IMR-90 (cell line): Measurements from ENCODE around the gene ENDOV.

ENCODE experiments used
- BHLHE40 ChIP-seq: fragments of 150-350 bp; IDR thresholded peaks from 2 replicates; pipeline ENCODE4 v1.6.1; 2016; ENCODE audit warnings: mild to moderate bottlenecking, low read depth, low read length
- CEBPB ChIP-seq: IDR thresholded peaks from 2 replicates; pipeline ENCODE4 v1.6.1; 2012; ENCODE audit warnings: low read depth, low read length, improper control_type of control experiment
- CTCF ChIP-seq: conservative IDR thresholded peaks from 2 replicates; pipeline ENCODE4 v1.5.1; 2012; ENCODE audit warnings: mild to moderate bottlenecking, low read depth, low read length, improper control_type of control experiment
- FOS ChIP-seq: fragments of 150-350 bp; IDR thresholded peaks from 2 replicates; pipeline ENCODE4 v1.6.1; 2016; ENCODE audit warnings: low read depth, low read length
- MAFK ChIP-seq: IDR thresholded peaks from 2 replicates; pipeline ENCODE4 v1.6.1; 2012; ENCODE audit warnings: low read depth, low read length, improper control_type of control experiment
- NFE2L2 ChIP-seq: fragments of 150-350 bp; IDR thresholded peaks from 2 replicates; pipeline ENCODE4 v1.6.1; 2016; ENCODE audit warnings: low read depth, mild to moderate bottlenecking, low read length
- POLR2A ChIP-seq: IDR thresholded peaks from 2 replicates; pipeline ENCODE4 v1.6.1; 2012; ENCODE audit warnings: mild to moderate bottlenecking, low read depth, low read length
- RAD21 ChIP-seq: IDR thresholded peaks from 2 replicates; pipeline ENCODE4 v1.6.1; 2012; ENCODE audit warnings: low read length, improper control_type of control experiment
- RCOR1 ChIP-seq: IDR thresholded peaks from 2 replicates; pipeline ENCODE4 v1.6.1; 2012; ENCODE audit warnings: mild to moderate bottlenecking, low read length, improper control_type of control experiment; ENCODE audit not compliant: insufficient replicate concordance
- RFX5 ChIP-seq: IDR thresholded peaks from 2 replicates; pipeline ENCODE4 v1.8.0; 2012; ENCODE audit warnings: low read depth, mild to moderate bottlenecking, low read length, moderate library complexity
- SMC3 ChIP-seq: fragments of 150-350 bp; IDR thresholded peaks from 2 replicates; pipeline ENCODE4 v1.6.1; 2016; ENCODE audit warnings: low read depth, mild to moderate bottlenecking, antibody characterized with exemption, low read length, moderate library complexity

- TF ChIP-seq SMC3 = no peak
- no peak for TF ChIP-seq CTCF
- no peak for TF ChIP-seq FOS
- TF ChIP-seq BHLHE40 = 0 out of 2 replicates have a peak, but pooled peaks have one; percentile 2
- TF ChIP-seq RFX5 = no peak
- no peak for TF ChIP-seq RAD21
- TF ChIP-seq POLR2A = peak; percentile 93
- TF ChIP-seq RCOR1 = no peak
- no peak for TF ChIP-seq MAFK
- no peak for TF ChIP-seq CEBPB
- TF ChIP-seq NFE2L2 = no peak
Measured at GRCh38 chr17:80414803-80415625, at the start of gene ENDOV.
